ENCODE results near the gene TGM3. TPM values are rescaled to one million over a fixed set of nuclear protein-coding genes. Genes with fewer than 3 reads are reported as not detected.

The TGM3 gene
- total and polyA plus RNA-seq, 2 donors (not counting 1 experiment from before 2014, with no cell fraction given), result under 0.01 TPM; not detected in 1

- H3K9ac ChIP-seq (ENCODE audit: insufficient read depth, low read length), result no peak overlapping the region
- no peak overlapping the region for H3K4me2 ChIP-seq (ENCODE audit: extremely low read depth, insufficient read depth, low read length)
- H3K4me3 ChIP-seq (replicated peaks in 1 of 4; ENCODE audit: control extremely low read depth in 1 of 4, insufficient read depth in 1 of 4, low read depth in 3 of 4, low read length in 4 of 4), result no peak overlapping the region
- TF ChIP-seq CTCF (conservative IDR thresholded peaks at IDR 0.05 in 1 of 2, IDR thresholded peaks at IDR 0.05 in 1 of 2; ENCODE audit: low read depth in 1 of 2, low read length in 2 of 2) (no peak), EZH2 (IDR thresholded peaks at IDR 0.05; ENCODE audit: low read length, missing control alignments) (no peak)
- H3K4me1 ChIP-seq (ENCODE audit: control insufficient read depth, extremely low read depth, insufficient read depth, low read length), result no peaks in the 10 kb centered on the region
- H3K9me3 ChIP-seq (ENCODE audit: control insufficient read depth, insufficient read depth, low read depth, low read length), result no peaks in the 10 kb centered on the region
- H3K27ac ChIP-seq (ENCODE audit: insufficient read depth, low read length), result no peak overlapping the region
- H3K36me3 ChIP-seq (ENCODE audit: control insufficient read depth, insufficient read depth, low read length), result no peaks in the 10 kb centered on the region
- no peaks in the 10 kb centered on the region for H4K20me1 ChIP-seq (ENCODE audit: control insufficient read depth, extremely low read depth, insufficient read depth, low read length)
- H3K27me3 ChIP-seq (ENCODE audit: control insufficient read depth, insufficient read depth, low read length), result no peaks in the 10 kb centered on the region
- no peak for DNase-seq (ENCODE audit: low read depth in 2 of 2)
- no peaks in the 10 kb centered on the region for H3K79me2 ChIP-seq (ENCODE audit: control insufficient read depth, insufficient read depth, low read length)
- no peak overlapping the region for H2AFZ ChIP-seq (ENCODE audit: low read length)
These were observed 7.9 kb downstream of the TGM3 start for GRCh38 chr20:2303673-2304072.

GRCh38 chr20:2304180-2304579, 8.4 kb downstream of the TGM3 start:
- no peaks in the 10 kb centered on the region for H3K36me3 ChIP-seq (ENCODE audit: control insufficient read depth, insufficient read depth, low read length)
- no peak overlapping the region for H3K4me2 ChIP-seq (ENCODE audit: extremely low read depth, insufficient read depth, low read length)
- no peak for DNase-seq (ENCODE audit: low read depth in 2 of 2)
- no peak overlapping the region for H2AFZ ChIP-seq (ENCODE audit: low read length)
- H3K4me1 ChIP-seq (ENCODE audit: control insufficient read depth, extremely low read depth, insufficient read depth, low read length), result no peaks in the 10 kb centered on the region
- no peak overlapping the region for H3K4me3 ChIP-seq (replicated peaks in 1 of 4; ENCODE audit: control extremely low read depth in 1 of 4, insufficient read depth in 1 of 4, low read depth in 3 of 4, low read length in 4 of 4)
- H3K9ac ChIP-seq (ENCODE audit: insufficient read depth, low read length), result no peak overlapping the region
- no peaks in the 10 kb centered on the region for H3K9me3 ChIP-seq (ENCODE audit: control insufficient read depth, insufficient read depth, low read depth, low read length)
- no peaks in the 10 kb centered on the region for H3K79me2 ChIP-seq (ENCODE audit: control insufficient read depth, insufficient read depth, low read length)
- no peaks in the 10 kb centered on the region for H4K20me1 ChIP-seq (ENCODE audit: control insufficient read depth, extremely low read depth, insufficient read depth, low read length)
- no peak for TF ChIP-seq CTCF (conservative IDR thresholded peaks at IDR 0.05 in 1 of 2, IDR thresholded peaks at IDR 0.05 in 1 of 2; ENCODE audit: low read depth in 1 of 2, low read length in 2 of 2)
- H3K27ac ChIP-seq (ENCODE audit: insufficient read depth, low read length), result no peak overlapping the region
- H3K27me3 ChIP-seq (ENCODE audit: control insufficient read depth, insufficient read depth, low read length), result no peaks in the 10 kb centered on the region

- no peak for DNase-seq (ENCODE audit: low read depth in 2 of 2)
- no peak overlapping the region for H3K27ac ChIP-seq (ENCODE audit: insufficient read depth, low read length)
- no peak overlapping the region for H3K4me2 ChIP-seq (ENCODE audit: extremely low read depth, insufficient read depth, low read length)
- no peaks in the 10 kb centered on the region for H3K36me3 ChIP-seq (ENCODE audit: control insufficient read depth, insufficient read depth, low read length)
- H4K20me1 ChIP-seq (ENCODE audit: control insufficient read depth, extremely low read depth, insufficient read depth, low read length), result no peaks in the 10 kb centered on the region
- peaks cover 2% of the 10 kb centered on the region for H3K27me3 ChIP-seq (ENCODE audit: control insufficient read depth, insufficient read depth, low read length)
- no peaks in the 10 kb centered on the region for H3K4me1 ChIP-seq (ENCODE audit: control insufficient read depth, extremely low read depth, insufficient read depth, low read length)
- H3K9ac ChIP-seq (ENCODE audit: insufficient read depth, low read length), result no peak overlapping the region
- no peak overlapping the region for H3K4me3 ChIP-seq (replicated peaks in 1 of 4; ENCODE audit: control extremely low read depth in 1 of 4, insufficient read depth in 1 of 4, low read depth in 3 of 4, low read length in 4 of 4)
- no peak overlapping the region for H2AFZ ChIP-seq (ENCODE audit: low read length)
- H3K9me3 ChIP-seq (ENCODE audit: control insufficient read depth, insufficient read depth, low read depth, low read length), result no peaks in the 10 kb centered on the region
- TF ChIP-seq CTCF (conservative IDR thresholded peaks at IDR 0.05 in 1 of 2, IDR thresholded peaks at IDR 0.05 in 1 of 2; ENCODE audit: low read depth in 1 of 2, low read length in 2 of 2) (no peak), EZH2 (IDR thresholded peaks at IDR 0.05; ENCODE audit: low read length, missing control alignments) (no peak)
- H3K79me2 ChIP-seq (ENCODE audit: control insufficient read depth, insufficient read depth, low read length), result no peaks in the 10 kb centered on the region
These were observed 9.2 kb downstream of the TGM3 start for GRCh38 chr20:2305029-2305428.
